Activated CD8-positive, alpha-beta memory T cell treated with anti-CD3 and anti-CD28 coated beads, Interleukin-2, amount 10 ng/mL, durations not matched to agents 7 days and 5 days (primary cell): Measurements from ENCODE around the gene TRAF3. TPM values are rescaled to one million over a fixed set of nuclear protein-coding genes. Genes with fewer than 3 reads are reported as not detected.

Experiments
- ATAC-seq: fragments of 150-1000 bp; cut with Tn5 transposase; one replicate; pipeline ENCODE4 v1.10.0; 2021; ENCODE audit warnings: moderate library complexity
- CTCF ChIA-PET: fragments of 350-600 bp; sonication (Branson Sonifier 250); formaldehyde crosslinking; loops from one replicate; lab custom pipeline; 2021; ENCODE audit warnings: antibody characterized with exemption; lab: Charles Lee
- DNase-seq: peaks from one replicate; pipeline ENCODE4 v3.0.0-alpha.2; 2020
- H3K27ac Mint-ChIP-seq: one replicate; pipeline ENCODE4 v1.8.0; 2021; ENCODE audit warnings: mild to moderate bottlenecking, mixed read lengths
- H3K27me3 Mint-ChIP-seq: one replicate; pipeline ENCODE4 v1.8.0; 2021; ENCODE audit warnings: mixed read lengths
- H3K36me3 Mint-ChIP-seq: one replicate; pipeline ENCODE4 v1.8.0; 2021; ENCODE audit warnings: mild to moderate bottlenecking, mixed read lengths
- H3K4me1 Mint-ChIP-seq: one replicate; pipeline ENCODE4 v1.8.0; 2021; ENCODE audit warnings: mixed read lengths
- H3K4me3 Mint-ChIP-seq: one replicate; pipeline ENCODE4 v1.8.0; 2021; ENCODE audit warnings: mild to moderate bottlenecking, moderate library complexity, mixed read lengths
- H3K9me3 Mint-ChIP-seq: one replicate; pipeline ENCODE4 v1.8.0; 2022; ENCODE audit warnings: low read depth, mixed read lengths
- total RNA-seq, 2 experiments: library from RNA; stranded (reverse); gene quantifications; one replicate each; pipeline ENCODE4 v1.2.3, GENCODE V29; 2021

The TRAF3 gene
- total RNA-seq, 2 experiments from 2014 or later, result 49.5 to 78.1 TPM

DNA sequence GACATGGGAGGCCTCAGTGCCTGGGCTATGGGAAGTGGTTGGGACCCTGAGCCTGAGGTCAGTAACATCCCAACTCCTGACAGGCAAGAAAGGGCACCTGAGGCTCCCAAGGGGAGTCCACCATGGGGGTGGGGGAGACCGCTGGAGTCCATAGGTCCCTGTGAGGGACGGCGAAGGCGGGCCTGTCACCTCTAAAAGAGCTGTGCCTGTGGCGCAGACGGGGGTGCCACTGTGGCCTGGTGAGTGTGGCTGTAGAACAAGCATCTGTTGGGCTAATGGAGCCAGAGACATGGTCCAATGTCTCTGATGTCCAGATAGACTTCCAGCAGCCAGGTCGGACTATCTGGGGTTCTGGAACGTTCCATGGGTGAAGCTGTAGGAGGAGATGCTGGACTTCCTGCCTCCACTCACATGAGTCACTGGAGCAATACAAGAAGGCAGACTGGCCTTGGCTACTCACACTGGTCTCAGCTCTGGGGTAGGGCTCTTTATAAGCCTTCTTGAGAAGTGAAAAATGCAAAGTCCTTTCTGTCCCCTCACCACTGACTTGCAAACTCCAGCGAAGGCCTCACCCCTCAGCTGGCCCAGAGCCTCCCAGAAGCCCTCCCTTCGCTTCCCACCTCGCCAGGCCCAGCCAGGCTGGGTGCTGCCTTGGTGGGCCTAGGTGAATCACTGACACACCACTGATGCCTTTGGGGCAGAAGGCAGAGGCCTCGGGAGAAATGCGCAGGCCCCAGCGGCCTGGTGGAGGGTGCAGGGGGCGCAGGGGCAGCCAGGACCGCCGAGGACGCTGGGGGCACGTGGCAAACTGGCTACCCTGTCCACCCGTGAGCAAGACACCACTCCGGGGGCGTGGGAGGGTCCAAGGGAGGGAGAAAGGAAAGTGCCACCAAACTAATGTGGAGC is 1.1 kb upstream of the TRAF3 start:
- Mint-ChIP-seq H3K4me3 (peak overlapping the region; percentile 64), H3K27ac (peak overlapping the region; percentile 81), H3K36me3 (peaks cover 24% of the 10 kb centered on the region), H3K4me1 (peaks cover 49% of the 10 kb centered on the region), H3K9me3 (no peaks in the 10 kb centered on the region), H3K27me3 (no peaks in the 10 kb centered on the region)
- ATAC-seq (no peak), DNase-seq (peak; percentile 48)
- CTCF ChIA-PET, result interaction anchor here (1.3 to 1.7 kb wide), 3 partner anchors 46 to 74 kb away, joined by 3 to 4 read pairs (median 3); no protein-coding TSS in a partner anchor

DNA sequence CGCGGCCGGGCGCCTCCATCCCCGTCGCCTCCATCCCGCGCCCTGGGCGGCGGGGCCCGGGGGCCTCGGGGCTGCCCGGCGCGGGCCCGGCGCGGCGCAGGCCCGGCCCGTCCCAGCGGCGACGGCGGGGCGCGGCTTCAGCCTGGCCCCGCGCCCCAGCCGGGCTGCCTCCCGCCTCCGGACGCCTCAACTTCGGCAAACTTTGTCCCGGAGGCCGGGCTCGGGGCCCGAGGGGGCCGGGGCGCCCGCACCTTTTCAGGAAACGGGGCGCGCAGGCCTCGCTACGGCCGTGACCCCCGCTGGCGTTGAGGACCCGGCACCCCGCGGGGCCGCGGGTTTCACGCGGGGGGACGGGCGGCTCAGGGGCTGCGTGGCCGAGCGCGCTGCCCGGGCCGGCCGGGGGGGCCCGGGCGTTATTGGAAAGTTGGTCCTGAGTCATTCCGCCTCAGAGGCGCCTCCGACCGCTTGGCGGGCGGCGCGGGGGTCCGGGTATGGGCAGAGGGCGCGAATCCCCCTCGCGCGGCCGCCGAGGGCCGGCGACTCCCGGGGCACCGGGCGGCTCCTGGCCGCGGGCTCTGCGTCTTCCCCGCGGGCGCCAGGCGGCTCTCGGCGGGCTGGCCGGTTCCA is 575 bp downstream of the TRAF3 start:
- peak; percentile 40 for ATAC-seq
- Mint-ChIP-seq H3K9me3 (no peaks in the 10 kb centered on the region), H3K4me3 (peak overlapping the region; percentile 93), H3K36me3 (peaks cover 26% of the 10 kb centered on the region), H3K4me1 (peaks cover 58% of the 10 kb centered on the region), H3K27me3 (no peaks in the 10 kb centered on the region), H3K27ac (peak overlapping the region; percentile 88)
- DNase-seq, result no peak
- CTCF ChIA-PET, result interaction anchor here (1.5 kb wide), 1 partner anchor 253 kb away, joined by 3 read pairs; no protein-coding TSS in a partner anchor

- Mint-ChIP-seq H3K9me3 (no peaks in the 10 kb centered on the region), H3K27me3 (no peaks in the 10 kb centered on the region), H3K4me1 (peaks cover 62% of the 10 kb centered on the region), H3K4me3 (peak overlapping the region; percentile 93), H3K36me3 (peaks cover 26% of the 10 kb centered on the region), H3K27ac (peak overlapping the region; percentile 88)
- CTCF ChIA-PET, result interaction anchor here (1.5 kb wide), 1 partner anchor 254 kb away, joined by 3 read pairs; no protein-coding TSS in a partner anchor
- peak; percentile 44 for DNase-seq
- ATAC-seq, result no peak
These were observed 1.3 kb downstream of the TRAF3 start for GRCh38 chr14:102778338-102779083.

DNA sequence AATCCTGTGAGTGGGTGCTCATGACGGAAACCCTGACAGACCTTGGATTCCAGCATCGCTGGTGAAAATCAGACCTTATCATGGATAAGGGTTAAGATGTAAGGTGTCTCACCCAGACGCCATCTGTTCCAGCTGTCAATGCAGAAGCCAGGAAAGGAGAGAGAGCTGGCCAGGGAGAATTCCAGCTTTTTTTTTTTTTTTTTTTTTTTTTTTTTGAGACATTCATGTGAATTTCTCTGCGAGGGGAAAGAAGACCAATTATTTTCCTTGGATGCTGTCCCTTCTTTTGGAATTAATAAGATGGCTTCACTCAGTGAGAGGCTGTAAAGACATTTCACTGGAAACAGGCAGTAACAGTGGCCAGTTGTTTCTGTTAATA is 1.8 kb downstream of the TRAF3 start:
- no peak for DNase-seq
- peaks cover 66% of the 10 kb centered on the region for H3K4me1 Mint-ChIP-seq
- H3K9me3 Mint-ChIP-seq, result no peaks in the 10 kb centered on the region
- CTCF ChIA-PET, result interaction anchor here (1.5 kb wide), 1 partner anchor 254 kb away, joined by 3 read pairs; no protein-coding TSS in a partner anchor
- no peak for ATAC-seq
- H3K36me3 Mint-ChIP-seq, result peaks cover 26% of the 10 kb centered on the region
- peak overlapping the region; percentile 93 for H3K4me3 Mint-ChIP-seq
- no peaks in the 10 kb centered on the region for H3K27me3 Mint-ChIP-seq
- peak overlapping the region; percentile 88 for H3K27ac Mint-ChIP-seq

GRCh38 chr14:102779574-102780315 is 2.5 kb downstream of the TRAF3 start:
- Mint-ChIP-seq H3K36me3 (peaks cover 26% of the 10 kb centered on the region), H3K4me3 (peak overlapping the region; percentile 93), H3K27ac (peak overlapping the region; percentile 88), H3K4me1 (peaks cover 65% of the 10 kb centered on the region), H3K27me3 (no peaks in the 10 kb centered on the region), H3K9me3 (no peaks in the 10 kb centered on the region)
- DNase-seq (no peak), ATAC-seq (no peak)
- CTCF ChIA-PET, result interaction anchor here (1.0 to 1.5 kb wide), 3 partner anchors 10 to 255 kb away, joined by 3 read pairs; no protein-coding TSS in a partner anchor

- no peaks in the 10 kb centered on the region for H3K27me3 Mint-ChIP-seq
- CTCF ChIA-PET, result interaction anchor here (1.1 kb wide), 1 partner anchor 14 kb away, joined by 3 read pairs; no protein-coding TSS in a partner anchor
- H3K27ac Mint-ChIP-seq, result peak overlapping the region; percentile 50
- peaks cover 26% of the 10 kb centered on the region for H3K36me3 Mint-ChIP-seq
- H3K4me1 Mint-ChIP-seq, result peaks cover 70% of the 10 kb centered on the region
- H3K9me3 Mint-ChIP-seq, result no peaks in the 10 kb centered on the region
- no peak overlapping the region for H3K4me3 Mint-ChIP-seq
- DNase-seq, result no peak
- ATAC-seq, result no peak
These were observed 3.8 kb downstream of the TRAF3 start for GRCh38 chr14:102781063-102781462.

DNA sequence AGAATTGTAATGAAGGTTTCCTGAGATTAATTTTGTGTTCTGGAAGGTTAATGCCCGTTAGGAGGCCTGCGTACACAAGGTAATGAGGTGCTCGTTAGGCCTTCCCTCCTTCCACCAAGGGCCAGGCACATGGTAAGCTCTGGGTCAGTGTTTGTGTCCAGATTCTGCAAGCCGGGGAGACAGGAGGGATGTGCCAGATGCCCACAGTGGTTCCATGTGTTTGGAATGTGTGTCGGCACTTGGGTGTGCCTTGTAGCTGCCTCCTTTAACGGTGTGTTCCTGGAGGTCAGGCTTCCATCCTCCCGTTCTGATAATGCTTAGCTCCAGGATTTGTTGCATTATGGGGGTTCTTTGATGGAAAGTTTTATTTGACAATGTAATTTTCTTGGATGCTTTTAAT is 5.7 kb downstream of the TRAF3 start:
- CTCF ChIA-PET, result interaction anchor here (1.0 kb wide), 2 partner anchors 9 to 18 kb away, joined by 3 read pairs; no protein-coding TSS in a partner anchor
- DNase-seq (no peak), ATAC-seq (no peak)
- Mint-ChIP-seq H3K4me1 (peaks cover 71% of the 10 kb centered on the region), H3K9me3 (no peaks in the 10 kb centered on the region), H3K36me3 (peaks cover 28% of the 10 kb centered on the region), H3K27ac (no peak overlapping the region), H3K27me3 (no peaks in the 10 kb centered on the region), H3K4me3 (no peak overlapping the region)

DNA sequence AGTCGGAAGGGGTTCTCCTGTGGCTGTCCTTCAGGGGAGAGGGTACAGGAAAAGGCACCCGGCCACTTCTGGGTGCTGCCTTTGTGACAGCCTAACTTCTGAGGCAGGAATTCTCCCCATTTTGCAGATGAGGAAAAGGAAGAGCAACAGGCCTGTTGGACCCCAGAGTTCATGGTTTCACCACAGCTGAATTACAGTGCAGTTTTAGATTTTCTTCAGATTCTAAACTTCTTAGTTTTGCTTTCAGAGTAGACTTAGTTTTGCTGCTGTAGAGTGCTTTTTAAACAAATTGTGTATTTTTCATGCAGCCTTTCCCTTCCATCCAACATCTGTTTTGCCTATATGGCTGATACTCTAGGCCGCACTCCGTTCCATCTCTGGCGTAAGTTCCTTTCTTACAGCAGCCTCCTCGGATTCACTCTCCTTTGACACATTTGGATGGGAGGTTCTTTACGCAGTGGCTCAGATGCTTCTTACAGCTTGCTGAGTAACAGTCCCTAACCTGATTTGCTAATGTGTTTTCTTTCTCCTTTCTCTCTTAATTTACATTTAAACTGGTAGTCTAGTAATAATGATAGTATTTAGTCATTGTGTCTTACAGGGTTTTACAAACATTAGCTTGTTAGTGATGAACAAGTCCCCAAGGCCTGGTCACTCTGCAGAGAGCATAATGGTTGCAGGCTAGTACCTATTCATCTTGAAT is 7.8 kb downstream of the TRAF3 start:
- Mint-ChIP-seq H3K36me3 (peaks cover 23% of the 10 kb centered on the region), H3K9me3 (no peaks in the 10 kb centered on the region), H3K4me1 (peaks cover 71% of the 10 kb centered on the region), H3K27ac (peak overlapping the region; percentile 81), H3K4me3 (peak overlapping the region; percentile 51), H3K27me3 (no peaks in the 10 kb centered on the region)
- peak; percentile 40 for ATAC-seq
- CTCF ChIA-PET, result interaction anchor here (1.0 to 1.7 kb wide), 5 partner anchors 10 to 114 kb away, joined by 3 to 7 read pairs (median 3); no protein-coding TSS in a partner anchor
- no peak for DNase-seq

- Mint-ChIP-seq H3K36me3 (peaks cover 26% of the 10 kb centered on the region), H3K27ac (peak overlapping the region; percentile 81)
- CTCF ChIA-PET, result interaction anchor here (1.0 to 1.7 kb wide), 4 partner anchors 11 to 114 kb away, joined by 3 to 7 read pairs (median 3); no protein-coding TSS in a partner anchor
These were observed 8.3 kb downstream of the TRAF3 start for GRCh38 chr14:102785595-102785963.

GRCh38 chr14:102786768-102787167 is 9.5 kb downstream of the TRAF3 start:
- peaks cover 29% of the 10 kb centered on the region for H3K36me3 Mint-ChIP-seq
- H3K27ac Mint-ChIP-seq, result peak overlapping the region; percentile 75
- H3K9me3 Mint-ChIP-seq, result peaks cover 3% of the 10 kb centered on the region
- H3K4me1 Mint-ChIP-seq, result peaks cover 73% of the 10 kb centered on the region
- ATAC-seq (peak; percentile 77), DNase-seq (peak; percentile 51)
- CTCF ChIA-PET, result no interaction called here
- H3K4me3 Mint-ChIP-seq, result no peak overlapping the region
- H3K27me3 Mint-ChIP-seq, result no peaks in the 10 kb centered on the region

More at GRCh38 chr14:102785595-102785963, 8.3 kb downstream of the TRAF3 start:
- Mint-ChIP-seq H3K4me1 (peaks cover 73% of the 10 kb centered on the region), H3K9me3 (peaks cover under 1% of the 10 kb centered on the region), H3K27me3 (no peaks in the 10 kb centered on the region), H3K4me3 (peak overlapping the region; percentile 51)
- no peak for ATAC-seq
- DNase-seq, result no peak

DNA sequence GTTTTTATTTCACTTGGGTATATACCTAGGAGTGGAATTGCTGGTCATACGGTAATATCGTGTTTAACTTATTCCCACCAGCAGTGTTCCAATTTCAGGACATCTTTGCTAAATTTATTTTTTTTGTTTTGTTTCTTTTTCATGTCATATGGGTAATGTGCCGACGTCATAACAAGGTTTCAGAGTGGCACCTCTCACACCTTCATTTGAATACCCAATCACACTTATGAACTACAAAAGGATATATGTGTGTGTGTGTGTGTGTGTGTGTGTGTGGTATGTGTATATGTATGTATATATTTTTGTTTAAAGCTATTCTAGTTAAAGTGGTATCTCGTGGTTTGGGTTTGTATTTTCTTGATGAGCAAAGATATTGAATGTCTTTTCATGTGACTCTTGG is 12.1 kb downstream of the TRAF3 start:
- CTCF ChIA-PET, result interaction anchor here (0.7 kb wide), 1 partner anchor 9 kb away, joined by 3 read pairs; no protein-coding TSS in a partner anchor
- Mint-ChIP-seq H3K4me1 (peaks cover 67% of the 10 kb centered on the region), H3K4me3 (no peak overlapping the region), H3K9me3 (peaks cover 11% of the 10 kb centered on the region), H3K27me3 (no peaks in the 10 kb centered on the region), H3K27ac (no peak overlapping the region), H3K36me3 (peaks cover 46% of the 10 kb centered on the region)
- ATAC-seq (no peak), DNase-seq (no peak)
